Psoas muscle (tissue), 8 donors: ENCODE results near the gene BFSP1. TPM values are rescaled to one million over a fixed set of nuclear protein-coding genes. Genes with fewer than 3 reads are reported as not detected.

ENCODE experiments used
- ATAC-seq, 4 donors: fragments of 200-7000 bp; cut with Tn5 transposase; one replicate each; pipeline ENCODE4 v1.9.1; 2020; ENCODE audit warnings: moderate library complexity in 3 of 4, mild to moderate bottlenecking in 2 of 4
- DNase-seq, 2 donors: peaks; one replicate each; pipeline ENCODE4 v3.0.0-alpha.2; 2020
- H3K27ac ChIP-seq: fragments of 200-600 bp; one replicate; pipeline ENCODE4 v1.8.0; 2022
- H3K27me3 ChIP-seq, 3 donors: fragments of 200-600 bp in 1 of 3; one replicate each; pipeline versions ENCODE4 v1.6.1 to v1.8.0; 2013 to 2022; ENCODE audit warnings: low read length in 2 of 3, mild to moderate bottlenecking in 2 of 3, moderate library complexity in 1 of 3; ENCODE audit not compliant: insufficient read depth in 3 of 3
- H3K36me3 ChIP-seq, 2 donors: fragments of 200-600 bp in 1 of 2; one replicate each; pipeline versions ENCODE4 v1.6.1 to v1.8.0; 2013 to 2022; ENCODE audit warnings: low read depth in 1 of 2, mild to moderate bottlenecking in 1 of 2, moderate library complexity in 1 of 2; ENCODE audit not compliant: insufficient read depth in 1 of 2
- H3K4me1 ChIP-seq: fragments of 200-600 bp; one replicate; pipeline ENCODE4 v1.8.0; 2022
- H3K4me3 ChIP-seq: fragments of 200-600 bp; one replicate; pipeline ENCODE4 v1.8.0; 2022; ENCODE audit warnings: mild to moderate bottlenecking
- H3K9me3 ChIP-seq: fragments of 200-600 bp; one replicate; pipeline ENCODE4 v1.8.0; 2022
- WGBS, 3 donors: extraction: QIAGEN DNeasy Blood & Tissue Kit; methylation state at CpG; one replicate each; pipeline versions ENCODE4 v1.1.6 to v1.1.7; 2013; 5-methylcytosine and 5-hydroxymethylcytosine counted together
- intact Hi-C, 2 donors: fragments of 100-400 bp; cut with DNase I; formaldehyde crosslinking; loops; one replicate each; pipeline versions ENCODE4 v1.11.0 to v1.14.2; 2022
- polyA plus RNA-seq, 3 donors: library from polyadenylated mRNA; stranded (reverse); fragments of 200-250 nt; gene quantifications; one replicate each; pipeline ENCODE4 v1.2.3, GENCODE V29; 2013
- total RNA-seq, 4 donors: library from RNA; stranded (reverse); fragmentation: NEBNext Ultra II Directional in 2 of 4; extraction: Animal tissue kit (Norgen Biotek cat#: 25700) in 2 of 4; gene quantifications; one replicate each; pipeline versions ENCODE4 v1.2.1 to v1.2.4, GENCODE V29; 2021 to 2023
- TF ChIP-seq, protein P1 (sequence below): fragments of 200-600 bp; IDR thresholded peaks from one replicate; pipeline ENCODE4 v1.8.0; 2022; ENCODE audit warnings: antibody characterized with exemption
- donor health status: healthy with polysubstance abuse.
- donor health status: DM: no; HTN: no; CAD: no; lungs with moderate emphysema.
- donor health status: Bipolar disorder and iron deficiency.
- donor health status: healthy.
- donor health status: DM: yes; HTN: yes; CAD: no.
- donor health status: DM: no; HTN: no; CAD: no.
- donor health status: DM: no; HTN: no; CAD: no.
- donor health status: DM: yes; HTN: yes; CAD: no.

BFSP1 gene
- total and polyA plus RNA-seq, 7 donors: 0.12 to 0.57 (median 0.24) TPM; not detected in 1

DNA sequence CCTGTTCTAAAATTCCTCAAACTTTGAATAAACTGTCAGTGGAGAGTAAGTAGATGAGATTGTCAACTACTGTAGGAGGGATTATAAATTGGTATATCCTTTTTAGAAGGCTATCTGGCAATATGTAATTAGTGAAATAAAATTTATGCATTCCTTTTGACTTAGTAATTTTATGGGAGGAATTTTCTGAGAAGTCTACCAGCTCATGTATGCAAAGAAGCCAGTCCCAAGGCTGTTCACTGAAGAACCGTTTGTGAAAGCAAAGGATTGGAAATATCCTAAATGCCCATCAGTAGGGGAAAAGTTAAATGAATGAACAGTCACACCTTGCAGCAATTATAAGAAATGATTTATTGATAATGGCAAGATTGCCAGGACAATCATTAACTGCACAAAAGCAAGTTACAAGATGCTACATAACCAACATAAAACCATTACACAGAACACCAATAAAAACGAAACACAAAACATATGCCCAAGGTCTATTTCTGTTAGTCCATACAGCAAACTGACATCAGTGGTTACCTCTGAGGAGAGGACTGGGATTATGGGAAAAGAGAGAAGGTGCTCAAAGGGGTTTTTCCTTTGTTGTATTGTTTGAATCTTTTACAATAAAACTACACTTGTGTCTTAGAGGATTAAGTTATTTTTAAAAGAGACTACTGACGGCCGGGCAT is 34.1 kb upstream of the BFSP1 start:
- peaks cover 2% of the 10 kb centered on the region for H3K4me1 ChIP-seq
- no peak for DNase-seq
- WGBS, 3 donors: 62 to 74% (median 67%) methylated on average over 4 of the region's 4 CpGs
- no peak for ATAC-seq
- TF ChIP-seq, protein P1, sequence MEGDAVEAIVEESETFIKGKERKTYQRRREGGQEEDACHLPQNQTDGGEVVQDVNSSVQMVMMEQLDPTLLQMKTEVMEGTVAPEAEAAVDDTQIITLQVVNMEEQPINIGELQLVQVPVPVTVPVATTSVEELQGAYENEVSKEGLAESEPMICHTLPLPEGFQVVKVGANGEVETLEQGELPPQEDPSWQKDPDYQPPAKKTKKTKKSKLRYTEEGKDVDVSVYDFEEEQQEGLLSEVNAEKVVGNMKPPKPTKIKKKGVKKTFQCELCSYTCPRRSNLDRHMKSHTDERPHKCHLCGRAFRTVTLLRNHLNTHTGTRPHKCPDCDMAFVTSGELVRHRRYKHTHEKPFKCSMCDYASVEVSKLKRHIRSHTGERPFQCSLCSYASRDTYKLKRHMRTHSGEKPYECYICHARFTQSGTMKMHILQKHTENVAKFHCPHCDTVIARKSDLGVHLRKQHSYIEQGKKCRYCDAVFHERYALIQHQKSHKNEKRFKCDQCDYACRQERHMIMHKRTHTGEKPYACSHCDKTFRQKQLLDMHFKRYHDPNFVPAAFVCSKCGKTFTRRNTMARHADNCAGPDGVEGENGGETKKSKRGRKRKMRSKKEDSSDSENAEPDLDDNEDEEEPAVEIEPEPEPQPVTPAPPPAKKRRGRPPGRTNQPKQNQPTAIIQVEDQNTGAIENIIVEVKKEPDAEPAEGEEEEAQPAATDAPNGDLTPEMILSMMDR: no peak
- no peaks in the 10 kb centered on the region for H3K36me3 ChIP-seq
- no peak overlapping the region for H3K27ac ChIP-seq
- no peaks in the 10 kb centered on the region for H3K9me3 ChIP-seq
- H3K27me3 ChIP-seq: no peaks in the 10 kb centered on the region
- intact Hi-C loops: no loop called here
- H3K4me3 ChIP-seq: no peak overlapping the region

GRCh38 chr20:17562804-17563305 is 31.7 kb upstream of the BFSP1 start:
- Histone ChIP-seq H3K4me1 (peaks cover 2% of the 10 kb centered on the region), H3K36me3 (no peaks in the 10 kb centered on the region), H3K4me3 (no peak overlapping the region), H3K27ac (no peak overlapping the region), H3K27me3 (no peaks in the 10 kb centered on the region), H3K9me3 (no peaks in the 10 kb centered on the region)
- TF ChIP-seq, protein P1: no peak
- WGBS, 3 donors: 83 to 86% (median 85%) methylated on average over 2 of the region's 2 CpGs
- ATAC-seq: no peak
- intact Hi-C loops: no loop called here
- no peak for DNase-seq

DNA sequence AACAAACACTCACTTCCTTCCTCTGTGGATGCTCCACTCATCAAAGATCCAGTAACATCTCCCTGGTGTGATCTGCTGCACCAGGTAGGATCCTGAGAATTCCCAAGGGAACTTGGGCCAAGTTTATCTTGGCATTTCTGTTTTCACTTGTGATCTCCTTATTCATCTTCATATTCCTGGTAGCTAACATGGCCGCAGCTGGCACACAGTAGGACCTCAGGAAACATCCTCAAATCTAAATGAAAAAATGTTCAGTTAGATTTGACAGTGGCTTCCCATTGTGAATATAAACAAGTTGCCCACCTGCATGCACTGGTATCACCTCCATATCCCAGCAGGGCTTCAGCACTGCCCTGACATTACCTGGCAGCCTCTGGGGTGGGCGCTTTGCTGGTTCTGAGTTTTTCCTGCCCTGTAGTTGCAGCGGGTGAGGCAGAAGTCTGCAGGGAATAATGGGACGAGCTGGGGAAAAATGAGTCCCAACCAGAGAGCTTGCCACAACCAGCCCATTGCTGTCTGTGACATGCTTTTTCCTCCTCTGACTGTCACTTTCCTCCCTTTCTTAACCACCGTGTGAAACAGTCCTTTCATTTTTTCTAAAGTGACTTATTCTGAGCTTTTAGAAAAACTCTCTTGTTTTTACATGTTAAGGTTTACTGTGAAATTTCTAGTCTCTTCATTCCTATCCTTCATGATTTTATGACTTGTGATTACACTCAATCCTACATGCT is 29.3 kb upstream of the BFSP1 start:
- no peak overlapping the region for H3K4me3 ChIP-seq
- no peaks in the 10 kb centered on the region for H3K36me3 ChIP-seq
- 80 to 86% (median 81%) methylated on average over 5 of the region's 5 CpGs for WGBS, 3 donors
- TF ChIP-seq, protein P1: no peak
- peaks cover 6% of the 10 kb centered on the region for H3K4me1 ChIP-seq
- H3K27ac ChIP-seq: no peak overlapping the region
- no peaks in the 10 kb centered on the region for H3K9me3 ChIP-seq
- ATAC-seq (no peak), DNase-seq (no peak)
- H3K27me3 ChIP-seq: no peaks in the 10 kb centered on the region
- intact Hi-C loops: no loop called here

- TF ChIP-seq, protein P1: no peak
- Histone ChIP-seq H3K4me1 (peaks cover 6% of the 10 kb centered on the region), H3K27me3 (no peaks in the 10 kb centered on the region), H3K9me3 (no peaks in the 10 kb centered on the region), H3K4me3 (no peak overlapping the region), H3K36me3 (no peaks in the 10 kb centered on the region), H3K27ac (no peak overlapping the region)
- intact Hi-C loops: no loop called here
- no peak for ATAC-seq
- 97 to 100% (median 97%) methylated on average over 6 of the region's 6 CpGs for WGBS, 3 donors
- DNase-seq: no peak
These were observed 28.2 kb upstream of the BFSP1 start for GRCh38 chr20:17559338-17559737.
